ENCODE results near the gene CDK9. TPM values are rescaled to one million over a fixed set of nuclear protein-coding genes. Genes with fewer than 3 reads are reported as not detected.

CDK9 gene
- polyA plus RNA-seq, 1 donor (not counting 4 experiments of a cell fraction or from before 2014, with no cell fraction given), result 47.8 TPM

DNA sequence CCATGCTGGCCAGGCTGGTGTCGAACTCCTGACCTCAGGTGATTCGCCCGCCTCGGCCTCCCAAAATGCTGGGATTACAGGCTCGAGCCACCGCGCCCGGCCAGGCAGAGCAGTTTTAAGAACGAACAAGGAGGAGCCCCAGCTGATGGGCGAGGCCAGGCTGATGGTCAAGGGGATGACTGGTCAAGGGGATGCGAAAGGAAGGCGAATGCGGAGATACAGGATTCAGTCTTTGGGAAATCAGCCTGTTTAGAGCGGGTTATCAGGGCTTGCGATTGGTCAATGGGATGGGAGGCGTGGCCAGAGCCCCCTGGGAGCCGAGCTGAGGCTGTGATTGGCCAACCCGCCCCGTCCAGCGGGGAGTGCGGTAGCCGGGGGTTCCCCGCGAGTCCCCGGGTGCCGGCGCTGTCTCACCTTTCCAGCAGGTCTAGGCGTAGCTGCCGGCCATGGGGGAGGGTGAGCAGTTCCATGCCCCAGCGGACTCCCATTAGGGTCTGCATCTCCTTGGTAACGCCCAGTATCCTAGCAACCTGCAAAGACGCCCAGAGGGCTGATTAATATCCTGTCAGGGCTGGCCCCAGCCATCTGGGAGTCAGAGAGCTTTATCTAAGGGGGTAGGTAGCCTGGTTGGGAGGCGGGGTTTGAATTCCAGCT lies 43.3 kb upstream of the CDK9 start:
- no peaks in the 10 kb centered on the region for H3K36me3 ChIP-seq (ENCODE audit: control insufficient read depth in 2 of 2, extremely low read depth in 1 of 2, insufficient read depth in 2 of 2, low read length in 2 of 2)
- FAIRE-seq (no peak), DNase-seq (ENCODE audit: low read depth, low spot score) (no peak)
- no peak for TF ChIP-seq EZH2 (IDR thresholded peaks at IDR 0.05; ENCODE audit: low read length)
- H2AFZ ChIP-seq (ENCODE audit: control insufficient read depth, low read length), result no peak overlapping the region
- no peaks in the 10 kb centered on the region for H3K79me2 ChIP-seq (ENCODE audit: control insufficient read depth, insufficient read depth, low read length)
- peaks cover 13% of the 10 kb centered on the region for H3K4me1 ChIP-seq (ENCODE audit: control insufficient read depth, extremely low read depth, insufficient read depth, low read length)
- H4K20me1 ChIP-seq (ENCODE audit: control insufficient read depth, extremely low read depth, insufficient read depth, low read length), result no peaks in the 10 kb centered on the region
- no peak overlapping the region for H3K4me2 ChIP-seq (ENCODE audit: control insufficient read depth, extremely low read depth, insufficient read depth, low read depth, low read length)
- no peaks in the 10 kb centered on the region for H3K9me1 ChIP-seq (ENCODE audit: control insufficient read depth, extremely low read depth, insufficient read depth, low read length)
- H3K4me3 ChIP-seq (ENCODE audit: control insufficient read depth in 2 of 3, extremely low read depth in 1 of 3, insufficient read depth in 2 of 3, low read depth in 1 of 3, low read length in 3 of 3), result no peak overlapping the region
- H3K27me3 ChIP-seq (ENCODE audit: control insufficient read depth, extremely low read depth, insufficient read depth, low read length), result no peaks in the 10 kb centered on the region
- H3K27ac ChIP-seq (ENCODE audit: control insufficient read depth, insufficient read depth, low read length), result no peak overlapping the region
- H3K9me3 ChIP-seq (ENCODE audit: control insufficient read depth, low read depth, low read length), result no peaks in the 10 kb centered on the region
- no peak overlapping the region for H3K9ac ChIP-seq (ENCODE audit: control insufficient read depth, extremely low read depth, insufficient read depth, low read length)
- dilution Hi-C loops (cut with MboI; ENCODE audit: extremely low pct_ligation_motif_present, low sequenced_read_pairs), result no loop called here

- Histone ChIP-seq H3K9me3 (ENCODE audit: control insufficient read depth, low read depth, low read length) (no peaks in the 10 kb centered on the region), H3K4me2 (ENCODE audit: control insufficient read depth, extremely low read depth, insufficient read depth, low read depth, low read length) (no peak overlapping the region), H3K4me1 (ENCODE audit: control insufficient read depth, extremely low read depth, insufficient read depth, low read length) (peaks cover 13% of the 10 kb centered on the region), H3K4me3 (ENCODE audit: control insufficient read depth in 2 of 3, extremely low read depth in 1 of 3, insufficient read depth in 2 of 3, low read depth in 1 of 3, low read length in 3 of 3) (no peak overlapping the region), H3K79me2 (ENCODE audit: control insufficient read depth, insufficient read depth, low read length) (no peaks in the 10 kb centered on the region), H3K36me3 (ENCODE audit: control insufficient read depth in 2 of 2, extremely low read depth in 1 of 2, insufficient read depth in 2 of 2, low read length in 2 of 2) (no peaks in the 10 kb centered on the region), H3K27ac (ENCODE audit: control insufficient read depth, insufficient read depth, low read length) (no peak overlapping the region), H3K9me1 (ENCODE audit: control insufficient read depth, extremely low read depth, insufficient read depth, low read length) (no peaks in the 10 kb centered on the region), H3K9ac (ENCODE audit: control insufficient read depth, extremely low read depth, insufficient read depth, low read length) (no peak overlapping the region), H3K27me3 (ENCODE audit: control insufficient read depth, extremely low read depth, insufficient read depth, low read length) (no peaks in the 10 kb centered on the region), H2AFZ (ENCODE audit: control insufficient read depth, low read length) (no peak overlapping the region), H4K20me1 (ENCODE audit: control insufficient read depth, extremely low read depth, insufficient read depth, low read length) (no peaks in the 10 kb centered on the region)
- dilution Hi-C loops (cut with MboI; ENCODE audit: extremely low pct_ligation_motif_present, low sequenced_read_pairs), result no loop called here
- DNase-seq (ENCODE audit: low read depth, low spot score) (no peak), FAIRE-seq (no peak)
- TF ChIP-seq EZH2 (IDR thresholded peaks at IDR 0.05; ENCODE audit: low read length), result no peak
- TF ChIP-seq, protein P1, sequence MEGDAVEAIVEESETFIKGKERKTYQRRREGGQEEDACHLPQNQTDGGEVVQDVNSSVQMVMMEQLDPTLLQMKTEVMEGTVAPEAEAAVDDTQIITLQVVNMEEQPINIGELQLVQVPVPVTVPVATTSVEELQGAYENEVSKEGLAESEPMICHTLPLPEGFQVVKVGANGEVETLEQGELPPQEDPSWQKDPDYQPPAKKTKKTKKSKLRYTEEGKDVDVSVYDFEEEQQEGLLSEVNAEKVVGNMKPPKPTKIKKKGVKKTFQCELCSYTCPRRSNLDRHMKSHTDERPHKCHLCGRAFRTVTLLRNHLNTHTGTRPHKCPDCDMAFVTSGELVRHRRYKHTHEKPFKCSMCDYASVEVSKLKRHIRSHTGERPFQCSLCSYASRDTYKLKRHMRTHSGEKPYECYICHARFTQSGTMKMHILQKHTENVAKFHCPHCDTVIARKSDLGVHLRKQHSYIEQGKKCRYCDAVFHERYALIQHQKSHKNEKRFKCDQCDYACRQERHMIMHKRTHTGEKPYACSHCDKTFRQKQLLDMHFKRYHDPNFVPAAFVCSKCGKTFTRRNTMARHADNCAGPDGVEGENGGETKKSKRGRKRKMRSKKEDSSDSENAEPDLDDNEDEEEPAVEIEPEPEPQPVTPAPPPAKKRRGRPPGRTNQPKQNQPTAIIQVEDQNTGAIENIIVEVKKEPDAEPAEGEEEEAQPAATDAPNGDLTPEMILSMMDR (optimal IDR thresholded peaks at IDR 0.05 in 1 of 3, IDR thresholded peaks at IDR 0.05 in 1 of 3, conservative IDR thresholded peaks at IDR 0.05 in 1 of 3; ENCODE audit: extremely low read depth in 1 of 3, insufficient read depth in 2 of 3, low read length in 3 of 3), result no peak
These were observed 41.3 kb upstream of the CDK9 start for GRCh38 chr9:127744398-127745110.
